IMR-90 (cell line): ENCODE results near the gene CLDN10. TPM values are rescaled to one million over a fixed set of nuclear protein-coding genes. Genes with fewer than 3 reads are reported as not detected.

Experiments used
- ATAC-seq: fragments of 200-7000 bp; cut with Tn5 transposase; 2 replicates; pipeline ENCODE4 v1.9.1; 2020; ENCODE audit warnings: low read depth, mild to moderate bottlenecking, moderate library complexity
- BruUV-seq: library from RNA; stranded (reverse); fragments of 400-500 nt; replicated peaks from 2 replicates; lab custom pipeline; 2021; lab: Mats Ljungman, UMichigan
- CTCF ChIA-PET: fragments of 300-600 bp; formaldehyde crosslinking; extraction: SDS; loops from one replicate; lab custom pipeline; 2021; ENCODE audit warnings: antibody characterized with exemption; lab: Yijun Ruan, JAX
- POLR2A ChIA-PET: fragments of 300-600 bp; sonication (Branson Sonifier 250); formaldehyde crosslinking; loops from one replicate; lab custom pipeline; 2022; ENCODE audit warnings: antibody characterized with exemption; ENCODE audit not compliant: unreplicated experiment; lab: Charles Lee
- DNase-seq: peaks from one replicate; pipeline ENCODE4 v3.0.0; 2013
- H2AFZ ChIP-seq: replicated peaks from 2 replicates; pipeline ENCODE3; 2013; ENCODE audit warnings: low read length, mild to moderate bottlenecking; ENCODE audit not compliant: poor library complexity
- H2AK5ac ChIP-seq: 2 replicates; pipeline ENCODE4 v1.6.1; 2013; ENCODE audit warnings: low read depth, low read length, inconsistent platforms
- H2AK9ac ChIP-seq: replicated peaks from 2 replicates; pipeline ENCODE3; 2013; ENCODE audit warnings: mild to moderate bottlenecking, low read depth, low read length, moderate library complexity; ENCODE audit not compliant: poor library complexity
- H2BK120ac ChIP-seq: 2 replicates; pipeline ENCODE4 v1.6.1; 2013; ENCODE audit warnings: low read depth, low read length, inconsistent platforms
- H2BK15ac ChIP-seq: 3 replicates; pipeline ENCODE4 v1.6.1; 2013; ENCODE audit warnings: low read depth, low read length, inconsistent platforms
- H2BK20ac ChIP-seq: 2 replicates; pipeline ENCODE4 v1.6.1; 2013; ENCODE audit warnings: low read depth, mild to moderate bottlenecking, inconsistent platforms, low read length, moderate library complexity
- H2BK5ac ChIP-seq: 2 replicates; pipeline ENCODE4 v1.6.1; 2013; ENCODE audit warnings: mild to moderate bottlenecking, low read depth, low read length, inconsistent platforms; ENCODE audit not compliant: poor library complexity, severe bottlenecking
- H3K14ac ChIP-seq: replicated peaks from 2 replicates; pipeline ENCODE4 v1.6.1; 2013; ENCODE audit warnings: low read depth, low read length, inconsistent platforms
- H3K18ac ChIP-seq: 2 replicates; pipeline ENCODE4 v1.6.1; 2013; ENCODE audit warnings: low read depth, low read length, control low read depth
- H3K23ac ChIP-seq: 2 replicates; pipeline ENCODE4 v1.6.1; 2013; ENCODE audit warnings: low read depth, low read length, inconsistent platforms
- H3K27ac ChIP-seq: 2 replicates; pipeline ENCODE4 v1.5.1; 2013; ENCODE audit warnings: mild to moderate bottlenecking, control low read depth, low read length; ENCODE audit not compliant: insufficient read depth
- H3K27me3 ChIP-seq: 2 replicates; pipeline ENCODE4 v1.6.1; 2013; ENCODE audit warnings: low read length; ENCODE audit not compliant: control insufficient read depth, insufficient read depth
- H3K36me3 ChIP-seq: 2 replicates; pipeline ENCODE4 v1.6.1; 2013; ENCODE audit warnings: low read length, mixed read lengths; ENCODE audit not compliant: control insufficient read depth, insufficient read depth
- H3K4ac ChIP-seq: 2 replicates; pipeline ENCODE4 v1.6.1; 2013; ENCODE audit warnings: low read depth, low read length, inconsistent platforms
- H3K4me1 ChIP-seq: 2 replicates; pipeline ENCODE4 v1.6.1; 2013; ENCODE audit warnings: low read length, mixed read lengths; ENCODE audit not compliant: control insufficient read depth, insufficient read depth
- H3K4me2 ChIP-seq: 2 replicates; pipeline ENCODE4 v1.6.1; 2013; ENCODE audit warnings: low read depth, mild to moderate bottlenecking, control low read depth, low read length, moderate library complexity
- H3K4me3 ChIP-seq: 2 replicates; pipeline ENCODE4 v1.5.1; 2013; ENCODE audit warnings: low read depth, mild to moderate bottlenecking, control low read depth, low read length, moderate library complexity; ENCODE audit not compliant: insufficient read depth
- H3K56ac ChIP-seq: 2 replicates; pipeline ENCODE4 v1.6.1; 2013; ENCODE audit warnings: low read length, inconsistent platforms; ENCODE audit not compliant: insufficient read depth; ENCODE audit errors: extremely low read depth
- H3K79me1 ChIP-seq, 2 experiments: 2 replicates each; pipeline ENCODE4 v1.6.1; 2013; ENCODE audit warnings: low read length in 2 of 2, inconsistent platforms in 1 of 2, low read depth in 1 of 2
- H3K9ac ChIP-seq: 2 replicates; pipeline ENCODE4 v1.6.1; 2013; ENCODE audit warnings: low read depth, low read length, control low read depth
- H3K9me1 ChIP-seq: 2 replicates; pipeline ENCODE4 v1.6.1; 2013; ENCODE audit warnings: low read length, inconsistent platforms; ENCODE audit not compliant: insufficient read depth
- H3K9me3 ChIP-seq: 2 replicates; pipeline ENCODE4 v1.6.1; 2013; ENCODE audit warnings: low read length; ENCODE audit not compliant: control insufficient read depth, insufficient read depth
- H4K20me1 ChIP-seq: 2 replicates; pipeline ENCODE4 v1.6.1; 2013; ENCODE audit warnings: low read length, inconsistent platforms; ENCODE audit not compliant: insufficient read depth
- H4K5ac ChIP-seq: 2 replicates; pipeline ENCODE4 v1.6.1; 2013; ENCODE audit warnings: mild to moderate bottlenecking, low read depth, low read length, control low read depth
- H4K8ac ChIP-seq, 2 experiments: 2 replicates each; pipeline ENCODE4 v1.6.1; 2013; ENCODE audit warnings: low read depth in 2 of 2, low read length in 2 of 2, control low read depth in 1 of 2, inconsistent platforms in 1 of 2
- H4K91ac ChIP-seq: 2 replicates; pipeline ENCODE4 v1.6.1; 2013; ENCODE audit warnings: low read depth, low read length, inconsistent platforms; ENCODE audit not compliant: insufficient read depth
- FOS ChIP-seq: fragments of 150-350 bp; IDR thresholded peaks from 2 replicates; pipeline ENCODE4 v1.6.1; 2016; ENCODE audit warnings: low read depth, low read length
- RCOR1 ChIP-seq: IDR thresholded peaks from 2 replicates; pipeline ENCODE4 v1.6.1; 2012; ENCODE audit warnings: mild to moderate bottlenecking, low read length, improper control_type of control experiment; ENCODE audit not compliant: insufficient replicate concordance
- SMC3 ChIP-seq: fragments of 150-350 bp; IDR thresholded peaks from 2 replicates; pipeline ENCODE4 v1.6.1; 2016; ENCODE audit warnings: low read depth, mild to moderate bottlenecking, antibody characterized with exemption, low read length, moderate library complexity
- WGBS, 2 experiments: methylation state at CpG; one replicate each; pipeline versions ENCODE4 v1.1.5 to v1.1.7; 2013; ENCODE audit warnings: missing lambda C conversion rate in 2 of 2; ENCODE audit not compliant: insufficient read length in 1 of 2; ENCODE audit errors: extremely low coverage in 2 of 2; 5-methylcytosine and 5-hydroxymethylcytosine counted together
- dilution Hi-C: fragments of 300-500 bp; cut with HindIII; formaldehyde crosslinking; loops from one replicate; pipeline ENCODE4 v1.14.3; 2018; ENCODE audit warnings: low sequenced_read_pairs; ENCODE audit not compliant: unreplicated experiment
- in situ Hi-C: fragments of 300-500 bp; cut with MboI; formaldehyde crosslinking; loops from 3 replicates; pipeline ENCODE4 v1.14.3; 2019; ENCODE audit warnings: low sequenced_read_pairs, inconsistent platforms, mixed read lengths
- intact Hi-C: fragments of 100-400 bp; cut with micrococcal nuclease; formaldehyde crosslinking; loops from 2 replicates; pipeline ENCODE4 v1.10.0; 2022
- polyA plus RNA-seq, 3 experiments: library from polyadenylated mRNA; depleted of rRNA; stranded (reverse); fragments of >200 nt; gene quantifications; 2 replicates each; pipeline ENCODE4 v1.2.3, GENCODE V29; 2012; ENCODE audit warnings: low replicate concordance in 1 of 3
- total RNA-seq: library from RNA; depleted of rRNA; stranded (reverse); fragments of >200 nt; gene quantifications from 2 replicates; pipeline ENCODE4 v1.2.3, GENCODE V29; 2012; rRNA removed
- TF ChIP-seq, protein P1 (sequence below): fragments of 150-350 bp; IDR thresholded peaks from 2 replicates; pipeline ENCODE4 v1.6.1; 2016; ENCODE audit warnings: low read depth, mild to moderate bottlenecking, low read length, moderate library complexity, borderline replicate concordance

Gene CLDN10
- total and polyA plus RNA-seq, 2 of the 4 experiments (the other 2 are of a cell fraction): not detected

DNA sequence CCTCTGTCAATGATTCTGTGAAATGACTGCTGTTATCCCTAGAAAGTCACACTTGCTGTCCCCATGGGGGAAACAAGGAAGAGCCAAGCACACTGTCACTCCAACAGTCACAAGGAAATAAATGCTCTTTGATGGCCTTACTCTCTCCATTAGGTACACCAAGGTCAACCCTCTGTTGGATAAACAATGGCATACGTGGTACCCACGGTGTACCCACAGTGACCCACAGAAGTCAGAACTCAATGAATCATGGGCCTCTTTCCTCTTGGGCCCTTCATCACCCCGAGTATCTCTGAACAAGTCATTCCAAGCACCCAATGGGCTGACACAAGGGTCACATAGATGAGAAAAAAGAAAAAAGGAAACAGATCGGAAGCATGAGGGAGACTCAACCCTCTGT, 76.6 kb downstream of the CLDN10 start:
- no peak overlapping the region for H2BK5ac ChIP-seq
- no peak overlapping the region for H3K27ac ChIP-seq
- 100% methylated on average over 1 of the region's 4 CpGs; no CpG with 5 or more reads in 1 of the 2 experiments for WGBS, 2 experiments
- H2BK15ac ChIP-seq: no peak overlapping the region
- H2BK120ac ChIP-seq: no peak overlapping the region
- H2AFZ ChIP-seq: no peak overlapping the region
- no peaks in the 10 kb centered on the region; the same call in 1 of the 2 replicates for H3K9me3 ChIP-seq
- no TSS peak for BruUV-seq
- CTCF ChIA-PET: no interaction called here
- H3K4ac ChIP-seq: no peak overlapping the region
- H4K91ac ChIP-seq: no peak overlapping the region
- no peak overlapping the region for H3K4me2 ChIP-seq
- dilution Hi-C loops: no loop called here
- H3K36me3 ChIP-seq: peaks cover 53% of the 10 kb centered on the region
- POLR2A ChIA-PET: no interaction called here
- in situ Hi-C loops: no loop called here
- H4K8ac ChIP-seq: no peak overlapping the region
- no peak overlapping the region for H3K14ac ChIP-seq
- H4K5ac ChIP-seq: no peak overlapping the region
- H3K4me1 ChIP-seq: peaks cover 2% of the 10 kb centered on the region; the same call in 1 of the 2 replicates
- no peak overlapping the region for H3K18ac ChIP-seq
- H3K4me3 ChIP-seq: no peak overlapping the region
- H2AK9ac ChIP-seq: no peak overlapping the region
- no peak overlapping the region for H3K56ac ChIP-seq
- no peak overlapping the region for H2BK20ac ChIP-seq
- H3K9me1 ChIP-seq: peaks cover 8% of the 10 kb centered on the region; the same call in 1 of the 2 replicates
- DNase-seq (no peak), ATAC-seq (no peak)
- no peak overlapping the region for H3K9ac ChIP-seq
- H3K23ac ChIP-seq: no peak overlapping the region
- no peak overlapping the region for H2AK5ac ChIP-seq
- TF ChIP-seq RCOR1 (no peak), FOS (no peak), SMC3 (no peak)
- TF ChIP-seq, protein P1, sequence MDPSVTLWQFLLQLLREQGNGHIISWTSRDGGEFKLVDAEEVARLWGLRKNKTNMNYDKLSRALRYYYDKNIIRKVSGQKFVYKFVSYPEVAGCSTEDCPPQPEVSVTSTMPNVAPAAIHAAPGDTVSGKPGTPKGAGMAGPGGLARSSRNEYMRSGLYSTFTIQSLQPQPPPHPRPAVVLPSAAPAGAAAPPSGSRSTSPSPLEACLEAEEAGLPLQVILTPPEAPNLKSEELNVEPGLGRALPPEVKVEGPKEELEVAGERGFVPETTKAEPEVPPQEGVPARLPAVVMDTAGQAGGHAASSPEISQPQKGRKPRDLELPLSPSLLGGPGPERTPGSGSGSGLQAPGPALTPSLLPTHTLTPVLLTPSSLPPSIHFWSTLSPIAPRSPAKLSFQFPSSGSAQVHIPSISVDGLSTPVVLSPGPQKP: no peak
- H4K20me1 ChIP-seq: peaks cover 2% of the 10 kb centered on the region
- no peaks in the 10 kb centered on the region for H3K27me3 ChIP-seq
- intact Hi-C loops: no loop called here
- H3K79me1 ChIP-seq: peaks cover 4 to 6% of the 10 kb centered on the region in 2 experiments; a peak in 3 of 4 replicates

Other genes starting within 250 kb of the CLDN10 start
- 12.2 and 16.9 TPM in 2 replicates for gene DZIP1, start 92.0 kb downstream of the CLDN10 start, total RNA-seq
- gene DZIP1, start 92.0 kb downstream of the CLDN10 start, polyA plus RNA-seq (2012; rRNA removed): 13.1 and 15.9 TPM in 2 replicates
- 28.5 and 51.4 TPM in 2 replicates for gene DNAJC3, start 124.4 kb downstream of the CLDN10 start, total RNA-seq
- 8.7 and 10.7 TPM in 2 replicates for gene DNAJC3, start 124.4 kb downstream of the CLDN10 start, polyA plus RNA-seq (2012; rRNA removed)